WTC11 (cell line): ENCODE data around the gene SDK2.

Experiments
- ATF3 ChIP-seq: sonication (generic); formaldehyde crosslinking; conservative IDR thresholded peaks from 2 replicates; pipeline ENCODE4 v1.8.1; 2022; ENCODE audit warnings: mild to moderate bottlenecking, missing genetic modification reagents
- CTCF ChIP-seq: fragments of 200-600 bp; IDR thresholded peaks from 2 replicates; pipeline ENCODE4 v1.8.0; 2022; ENCODE audit warnings: antibody characterized with exemption
- MAX ChIP-seq: sonication (generic); formaldehyde crosslinking; IDR thresholded peaks from 2 replicates; pipeline ENCODE4 v1.8.0; 2022; ENCODE audit warnings: mild to moderate bottlenecking, missing genetic modification reagents
- MXD4 ChIP-seq: fragments of 250-450 bp; sonication (Bioruptor Pico); IDR thresholded peaks from 2 replicates; pipeline ENCODE4 v1.8.0; 2021; ENCODE audit warnings: mild to moderate bottlenecking, moderate library complexity, borderline replicate concordance
- NR1H2 ChIP-seq: sonication (generic); formaldehyde crosslinking; IDR thresholded peaks from 2 replicates; pipeline ENCODE4 v1.9.0; 2021; ENCODE audit warnings: mild to moderate bottlenecking, moderate library complexity, missing genetic modification reagents
- PRRX2 ChIP-seq: fragments of 250-450 bp; sonication (Bioruptor Pico); IDR thresholded peaks from 2 replicates; pipeline ENCODE4 v1.8.0; 2021; ENCODE audit warnings: mild to moderate bottlenecking
- USF1 ChIP-seq: sonication (generic); formaldehyde crosslinking; IDR thresholded peaks from 2 replicates; pipeline ENCODE4 v1.8.0; 2022; ENCODE audit warnings: mild to moderate bottlenecking, missing genetic modification reagents
- ZNF263 ChIP-seq: sonication (generic); formaldehyde crosslinking; IDR thresholded peaks from 2 replicates; pipeline ENCODE4 v1.8.1; 2022; ENCODE audit warnings: low read depth, mild to moderate bottlenecking, moderate library complexity, missing genetic modification reagents
- ZSCAN18 ChIP-seq: fragments of 250-450 bp; sonication (Bioruptor Pico); IDR thresholded peaks from 2 replicates; pipeline ENCODE4 v2.1.2; 2022; ENCODE audit warnings: mild to moderate bottlenecking, moderate library complexity

GRCh38 chr17:73511719-73512115, 132.5 kb downstream of the SDK2 start:
- no peak for TF ChIP-seq NR1H2 (CRISPR knock-in tag)
- no peak for TF ChIP-seq CTCF
- no peak for TF ChIP-seq USF1 (CRISPR knock-in tag)
- no peak for TF ChIP-seq ZSCAN18
- no peak for TF ChIP-seq ATF3
- TF ChIP-seq ZNF263 (CRISPR knock-in tag): no peak
- no peak for TF ChIP-seq MAX (CRISPR knock-in tag)
- TF ChIP-seq MXD4 (CRISPR knock-in tag): no peak
- no peak for TF ChIP-seq PRRX2 (CRISPR knock-in tag)
